ENCODE measurements around the gene KRT9. TPM values are rescaled to one million over a fixed set of nuclear protein-coding genes. Genes with fewer than 3 reads are reported as not detected.
"Not testable (repeated sequence)": the region's sequence is repeated elsewhere in the genome, so short reads cannot be mapped to it uniquely, and the experiment has no call there.

KRT9 gene, protein sequence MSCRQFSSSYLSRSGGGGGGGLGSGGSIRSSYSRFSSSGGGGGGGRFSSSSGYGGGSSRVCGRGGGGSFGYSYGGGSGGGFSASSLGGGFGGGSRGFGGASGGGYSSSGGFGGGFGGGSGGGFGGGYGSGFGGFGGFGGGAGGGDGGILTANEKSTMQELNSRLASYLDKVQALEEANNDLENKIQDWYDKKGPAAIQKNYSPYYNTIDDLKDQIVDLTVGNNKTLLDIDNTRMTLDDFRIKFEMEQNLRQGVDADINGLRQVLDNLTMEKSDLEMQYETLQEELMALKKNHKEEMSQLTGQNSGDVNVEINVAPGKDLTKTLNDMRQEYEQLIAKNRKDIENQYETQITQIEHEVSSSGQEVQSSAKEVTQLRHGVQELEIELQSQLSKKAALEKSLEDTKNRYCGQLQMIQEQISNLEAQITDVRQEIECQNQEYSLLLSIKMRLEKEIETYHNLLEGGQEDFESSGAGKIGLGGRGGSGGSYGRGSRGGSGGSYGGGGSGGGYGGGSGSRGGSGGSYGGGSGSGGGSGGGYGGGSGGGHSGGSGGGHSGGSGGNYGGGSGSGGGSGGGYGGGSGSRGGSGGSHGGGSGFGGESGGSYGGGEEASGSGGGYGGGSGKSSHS
- polyA plus RNA-seq (ENCODE audit: insufficient read length in 12 of 12), result under 1 TPM in 2 of 12 donors, not detected in 10; 0.17 to 0.44 TPM
- long read RNA-seq, donor 1, result 0 reads
- long read RNA-seq, donor 2, result 0 reads
- long read RNA-seq, donor 3, result 0 reads
- long read RNA-seq, donor 4, result 0 reads
- long read RNA-seq, donor 5, result 0 reads
- long read RNA-seq, donor 6, result 0 reads
- long read RNA-seq, donor 7, result 0 reads
- long read RNA-seq, donor 8, result 0 reads
- long read RNA-seq, donor 9, result 0 reads
- long read RNA-seq, donor 10, result 0 reads
- long read RNA-seq, donor 11, result 0 reads

DNA sequence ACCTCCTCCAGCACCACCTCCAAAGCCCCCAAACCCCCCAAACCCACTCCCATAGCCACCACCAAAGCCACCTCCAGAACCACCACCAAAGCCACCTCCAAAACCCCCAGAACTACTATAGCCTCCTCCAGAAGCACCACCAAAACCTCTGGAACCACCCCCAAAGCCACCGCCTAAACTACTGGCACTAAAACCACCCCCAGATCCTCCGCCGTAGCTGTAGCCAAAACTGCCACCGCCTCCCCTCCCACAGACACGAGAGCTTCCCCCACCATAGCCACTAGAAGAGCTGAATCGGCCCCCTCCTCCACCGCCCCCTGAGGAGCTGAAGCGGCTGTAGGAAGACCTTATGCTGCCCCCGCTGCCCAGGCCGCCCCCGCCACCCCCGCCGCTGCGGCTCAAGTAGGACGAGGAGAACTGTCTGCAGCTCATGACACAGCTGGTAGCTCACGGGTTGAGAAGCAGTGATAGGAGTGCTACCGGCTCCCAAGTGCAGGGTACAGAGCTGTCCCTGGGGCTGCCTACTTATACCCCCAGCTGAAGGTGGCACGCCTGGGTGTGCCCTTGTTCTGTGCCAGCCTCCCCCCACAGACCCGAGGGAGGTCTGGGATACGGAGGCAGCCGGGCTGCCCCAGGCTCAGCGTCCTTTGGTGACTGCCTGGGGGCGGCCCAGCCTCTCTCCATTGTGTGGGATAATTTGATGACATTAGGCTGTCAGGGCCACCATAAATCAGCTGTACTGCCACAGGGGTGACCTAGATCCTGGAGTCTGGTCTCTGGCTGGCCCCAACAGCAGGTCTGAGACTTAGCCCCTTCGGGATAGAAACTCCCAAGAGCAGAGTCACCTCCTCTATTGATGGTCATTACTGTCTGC is at the start of gene KRT9:
TSS of gene KRT9 (minus strand) at position 499 of the 874 bp plus-strand sequence. CDS start at position 432, 67 bp downstream.
- no peak for DNase-seq

DNA sequence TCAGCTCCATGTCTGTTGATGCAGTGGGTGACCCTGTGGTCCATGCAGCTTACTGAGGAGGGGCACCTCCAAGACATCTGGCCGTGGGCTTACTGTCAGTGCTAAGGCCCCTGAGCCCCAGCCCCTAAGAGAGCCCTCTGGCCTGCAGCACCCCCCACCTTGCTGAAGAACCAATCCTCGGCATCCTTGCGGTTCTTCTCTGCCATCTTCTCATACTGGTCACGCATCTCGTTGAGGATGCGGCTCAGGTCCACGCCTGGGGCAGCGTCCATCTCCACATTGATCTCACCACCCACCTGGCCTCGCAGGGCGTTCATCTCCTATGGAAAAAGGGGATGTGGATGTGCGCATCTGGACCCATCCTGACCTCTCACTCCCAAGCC is 49.6 kb upstream of the KRT9 start:
- not testable (repeated sequence) for DNase-seq

DNA sequence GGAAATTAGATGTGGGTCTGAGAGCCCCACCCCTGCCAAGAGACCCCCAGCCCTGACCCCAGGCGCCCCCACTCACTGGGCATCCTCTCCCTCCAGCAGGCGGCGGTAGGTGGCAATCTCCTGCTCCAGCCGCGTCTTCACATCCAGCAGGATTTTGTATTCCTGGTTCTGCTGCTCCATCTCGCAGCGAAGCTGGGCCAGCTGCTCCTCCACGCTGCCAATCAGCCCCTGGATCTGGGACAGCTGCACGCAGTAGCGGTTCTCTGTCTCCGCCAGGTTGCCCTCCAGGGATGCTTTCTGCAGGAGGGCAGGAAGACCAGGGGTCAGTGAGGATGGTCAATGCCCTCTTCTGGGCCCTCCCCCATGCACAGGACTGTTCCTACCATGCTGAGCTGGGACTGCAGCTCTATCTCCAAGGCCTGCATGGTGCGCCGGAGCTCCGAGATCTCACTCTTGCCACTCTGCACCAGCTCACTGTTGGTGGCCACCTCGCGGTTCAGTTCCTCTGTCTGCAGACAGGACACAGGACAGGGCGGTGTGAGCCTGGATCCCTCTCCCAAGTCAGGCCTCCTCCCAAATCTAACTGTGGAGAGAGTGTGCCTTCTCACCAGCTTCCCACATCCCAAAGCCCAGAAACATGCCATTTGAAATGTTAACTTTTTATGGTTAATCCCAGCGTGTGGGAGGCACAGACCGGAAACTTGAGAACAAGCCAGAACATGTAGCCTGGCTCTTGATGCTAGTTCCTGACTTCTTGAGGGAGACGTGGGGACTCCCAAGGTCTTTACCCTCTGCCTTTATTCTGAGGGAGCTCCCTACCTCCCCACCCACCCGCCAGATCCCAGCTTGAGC is 49.0 kb upstream of the KRT9 start:
- DNase-seq, result no peak

DNA sequence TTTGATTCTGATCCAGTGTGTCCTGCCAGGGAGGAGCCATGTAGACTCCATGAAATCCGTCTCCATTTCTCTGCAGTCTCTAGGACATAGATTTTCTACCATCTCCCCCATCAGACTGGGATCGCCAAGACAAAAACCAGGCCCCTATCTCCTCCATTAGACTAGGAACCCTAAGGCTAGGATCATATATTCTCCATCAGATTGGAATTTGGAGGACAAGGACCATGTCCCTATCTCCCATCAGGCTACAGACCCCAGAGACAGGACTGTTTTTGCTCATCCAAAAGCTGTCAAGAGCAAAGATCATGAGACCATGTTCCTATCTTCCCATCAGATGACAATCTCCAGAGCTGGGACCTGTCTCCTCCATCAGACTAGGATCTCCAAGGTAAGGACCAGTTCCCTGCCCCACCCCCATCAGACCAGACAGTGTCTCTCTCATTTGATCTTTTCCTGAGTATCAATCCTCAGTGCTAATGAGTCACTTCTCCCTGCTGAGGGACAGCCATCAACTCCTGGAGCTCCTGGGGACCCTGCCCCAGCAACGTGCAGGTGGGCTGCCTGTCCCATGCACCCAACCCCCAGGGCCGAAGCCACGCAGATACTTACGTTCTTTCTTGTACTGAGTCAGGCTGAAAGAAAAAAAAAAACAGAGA is 48.2 kb upstream of the KRT9 start:
- not testable (repeated sequence) for DNase-seq

DNA sequence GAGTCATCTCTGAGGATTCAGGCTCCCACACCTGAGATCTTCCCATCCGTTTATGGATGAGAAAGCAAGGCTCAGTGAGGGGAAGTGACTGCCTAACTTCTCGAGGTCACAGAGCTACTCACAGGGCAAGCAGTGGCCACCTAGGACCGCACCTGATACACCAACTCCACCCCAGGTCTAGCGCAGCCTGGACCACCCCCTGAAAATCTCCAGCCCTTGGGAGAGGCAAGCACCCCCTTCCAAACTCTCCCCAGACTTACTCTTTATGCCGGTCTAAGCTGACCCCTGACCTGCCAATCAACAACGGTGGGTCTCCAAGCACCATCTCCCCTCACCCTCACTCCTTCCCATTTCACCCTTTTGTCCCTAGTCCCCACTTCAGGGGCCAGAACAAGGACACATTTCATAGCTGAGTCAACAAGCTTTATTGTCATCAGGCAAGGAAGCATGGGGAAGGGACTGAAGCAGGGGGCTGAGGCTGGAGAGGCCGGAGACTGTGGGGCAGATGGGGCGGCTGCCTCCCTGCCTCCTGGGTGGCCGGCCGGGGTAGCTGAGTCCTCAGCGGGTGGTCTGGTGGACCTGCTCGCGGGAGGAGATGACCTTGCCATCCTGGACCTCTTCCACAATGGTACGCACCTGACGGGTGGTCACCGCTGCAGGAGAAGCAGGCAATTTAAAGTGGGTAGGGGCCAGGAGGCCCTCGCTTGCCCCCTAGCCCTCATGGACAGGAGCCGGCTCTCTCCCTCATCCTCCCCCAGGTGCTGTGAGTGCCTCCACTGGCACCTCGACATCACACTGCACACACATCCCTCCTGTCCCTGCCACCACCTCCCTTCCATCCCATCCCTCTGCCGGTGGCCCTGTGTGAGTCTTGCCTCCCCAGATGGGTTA is 47.4 kb upstream of the KRT9 start:
- DNase-seq, result no peak

DNA sequence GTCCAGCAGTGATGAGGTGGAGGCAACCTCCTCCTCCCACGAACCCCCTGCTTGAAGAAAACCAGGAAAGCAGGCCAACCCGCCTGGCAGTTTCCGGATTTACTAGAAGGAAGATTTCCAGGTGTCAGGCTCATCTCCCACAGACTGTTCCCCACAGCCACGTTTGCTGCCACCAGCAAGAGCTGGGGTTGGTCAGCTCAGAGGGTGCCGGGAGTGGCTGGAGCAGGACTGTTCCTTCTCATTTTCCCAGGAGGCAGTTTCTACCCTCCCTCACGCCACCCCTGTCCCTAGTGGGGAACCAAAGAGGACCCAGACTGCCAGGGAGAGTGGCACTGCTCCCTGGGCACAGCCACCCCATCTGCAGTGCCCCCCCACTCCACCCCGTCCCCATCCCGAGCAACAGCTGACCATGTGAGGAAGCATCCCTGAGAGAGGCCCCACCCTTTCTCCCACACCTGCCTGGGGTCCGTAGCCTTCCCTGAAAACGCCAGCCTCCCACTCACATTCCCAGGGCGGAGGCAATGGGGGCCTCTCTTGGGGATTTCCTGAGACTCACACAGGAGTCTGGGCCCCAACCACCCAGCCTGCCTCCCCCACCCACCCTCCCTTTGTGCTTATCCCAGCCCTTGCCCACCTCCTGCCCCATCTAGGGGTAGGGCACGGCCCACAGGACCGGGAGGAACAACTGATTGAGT is 46.6 kb upstream of the KRT9 start:
- no peak for DNase-seq

DNA sequence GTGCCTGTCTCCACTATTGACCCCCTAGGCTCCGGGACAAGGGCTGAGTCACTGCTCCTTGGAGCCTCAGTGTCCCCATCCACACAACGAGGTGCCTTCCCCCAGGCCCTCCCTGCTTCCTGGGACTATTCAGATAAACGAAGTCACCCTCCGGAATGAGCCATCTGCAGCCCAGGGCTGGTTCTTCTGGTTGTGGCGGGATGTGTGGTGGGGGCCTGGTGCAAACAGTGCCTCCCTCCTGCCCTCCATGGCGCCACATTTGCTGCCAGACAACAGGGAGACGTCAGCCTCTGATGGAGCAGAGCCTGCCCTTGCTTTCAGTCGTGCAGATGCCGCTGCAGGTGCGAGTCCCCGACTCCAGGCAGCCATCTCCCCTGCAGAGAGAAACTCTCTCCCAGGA is 45.8 kb upstream of the KRT9 start:
- no peak for DNase-seq

DNA sequence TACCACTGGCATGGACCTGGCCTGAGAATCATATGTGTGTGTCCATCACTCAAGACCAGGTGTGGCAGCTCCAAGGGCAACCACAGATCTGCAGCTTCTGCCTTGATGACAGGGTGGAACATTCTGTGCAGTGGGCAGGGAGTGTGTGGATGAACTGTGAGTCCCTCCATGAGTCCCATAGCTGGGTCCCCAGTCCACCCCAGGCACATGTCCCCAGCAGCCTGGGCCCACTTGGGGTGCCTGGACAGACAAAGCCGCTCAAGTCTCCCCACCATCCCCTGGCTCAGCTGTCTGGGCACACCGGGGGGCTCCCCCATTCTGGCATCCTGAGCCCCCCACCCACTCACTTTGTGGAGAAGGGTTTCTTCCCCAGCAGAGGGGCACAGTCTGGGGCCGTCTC is 45.3 kb upstream of the KRT9 start:
- DNase-seq, result no peak

DNA sequence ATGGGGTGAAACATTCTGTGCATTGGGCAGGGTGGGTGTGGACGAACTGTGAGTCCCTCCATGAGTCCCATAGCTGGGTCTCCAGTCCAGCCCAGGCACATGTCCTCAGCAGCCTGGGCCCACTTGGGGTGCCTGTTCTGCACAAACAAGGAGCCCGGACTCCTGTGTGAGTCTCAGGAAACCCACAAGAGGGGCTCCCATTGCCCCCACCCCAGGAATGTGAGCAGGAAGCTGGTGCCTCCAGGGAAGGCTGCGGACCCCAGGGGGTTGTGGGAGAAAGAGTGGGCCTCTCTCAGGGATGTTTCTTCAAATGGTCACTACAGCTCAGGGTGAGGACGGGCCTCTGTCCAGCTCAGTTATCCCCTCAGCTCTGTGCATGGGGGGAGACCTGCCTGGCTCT is 44.6 kb upstream of the KRT9 start:
- not testable (repeated sequence) for DNase-seq

DNA sequence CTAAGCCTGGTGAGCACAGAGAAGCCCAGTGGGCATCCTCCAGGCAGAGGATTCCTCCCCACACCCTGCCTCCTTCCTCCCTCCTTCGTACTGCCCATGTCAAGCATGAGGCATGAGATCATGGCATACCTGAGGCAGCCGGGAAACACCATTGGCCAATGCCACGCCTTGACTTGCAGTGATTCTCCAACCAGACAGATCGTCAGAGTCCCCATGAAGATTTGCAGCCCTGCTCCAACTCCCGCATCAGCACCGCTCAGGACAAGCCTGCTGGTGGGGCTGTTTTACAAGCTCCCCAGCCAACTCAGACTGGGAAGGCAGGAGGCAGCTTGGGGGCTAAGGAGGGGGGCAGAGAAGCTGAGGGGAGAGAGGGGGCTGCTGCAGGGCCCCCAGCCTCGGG is 43.6 kb upstream of the KRT9 start:
- no peak for DNase-seq

DNA sequence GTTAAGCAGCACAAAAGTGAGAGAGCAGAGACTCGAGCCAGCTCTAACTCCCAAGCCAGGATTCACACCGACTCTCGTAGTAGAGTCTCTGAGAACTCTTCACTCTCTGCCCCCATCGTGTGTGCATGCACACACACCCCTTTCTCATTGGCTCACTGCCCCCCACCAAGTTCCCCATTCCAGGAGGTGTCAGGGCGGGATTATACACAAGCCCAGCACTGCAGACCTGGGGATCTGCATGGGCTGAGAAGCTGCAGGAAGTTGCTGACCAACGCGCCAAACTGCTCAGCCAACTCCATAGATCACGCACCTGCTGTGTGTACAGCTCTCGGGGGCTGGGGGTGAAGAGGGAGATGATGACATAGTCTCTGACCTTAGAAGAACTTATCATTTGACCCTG is 42.9 kb upstream of the KRT9 start:
- DNase-seq, result not testable (repeated sequence)

DNA sequence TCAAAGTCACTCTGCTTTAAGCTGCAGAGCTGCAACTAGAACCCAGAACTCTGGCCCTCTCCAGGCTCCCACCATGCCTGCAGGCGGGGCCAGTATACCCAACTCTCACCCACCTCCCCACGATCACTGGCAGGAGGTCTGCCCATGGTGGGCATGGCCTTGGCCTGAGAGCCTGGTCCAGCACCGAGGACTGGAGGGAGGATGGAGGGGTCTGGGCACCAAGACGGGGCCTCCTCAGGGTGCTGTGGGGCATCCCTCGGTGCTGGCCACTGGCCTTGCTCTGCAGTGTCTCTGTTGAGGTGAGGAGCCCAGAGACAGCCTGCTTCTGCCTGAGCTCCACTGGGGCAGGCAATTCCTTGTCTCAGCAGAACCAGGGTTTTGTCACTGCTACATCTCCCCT is 42.2 kb upstream of the KRT9 start:
- no peak for DNase-seq

DNA sequence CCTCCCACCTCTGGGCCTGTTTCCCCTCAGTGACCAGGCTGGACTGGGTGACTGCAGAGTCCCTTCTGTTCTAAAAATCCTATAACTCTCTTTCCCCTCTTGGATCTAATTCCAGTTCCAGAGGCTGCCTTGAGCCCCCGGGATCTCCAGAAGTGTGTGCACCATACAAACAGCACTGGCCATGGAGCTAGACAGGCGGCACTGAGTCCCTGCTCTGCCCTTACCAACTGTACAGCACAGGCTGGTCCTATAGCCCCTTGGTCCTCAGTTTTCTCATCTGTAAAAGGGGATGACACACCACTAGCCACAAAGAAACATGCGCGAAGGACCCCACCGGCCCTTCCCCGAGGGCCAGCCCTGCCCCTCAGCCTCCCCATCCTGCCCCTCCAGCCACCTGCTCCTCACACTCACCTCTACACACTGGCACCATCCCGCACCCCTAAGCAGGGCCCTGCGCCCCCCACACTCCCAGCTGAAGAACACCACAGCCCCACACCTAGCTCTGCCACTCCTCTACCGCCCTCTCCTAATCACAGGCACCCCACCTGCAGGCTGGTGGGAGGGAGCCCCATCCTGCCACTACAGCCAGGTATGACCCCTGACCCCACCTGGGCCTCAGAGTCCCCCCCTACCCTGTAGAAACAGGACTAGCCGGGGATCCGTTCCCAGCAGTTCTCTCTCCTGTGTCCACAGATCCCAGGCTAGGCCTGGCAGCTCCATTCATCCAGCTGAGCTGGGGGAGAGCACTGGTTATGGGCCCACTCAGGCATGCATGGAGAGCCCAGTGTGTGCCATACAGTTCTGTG is 41.6 kb upstream of the KRT9 start:
- DNase-seq, result no peak

DNA sequence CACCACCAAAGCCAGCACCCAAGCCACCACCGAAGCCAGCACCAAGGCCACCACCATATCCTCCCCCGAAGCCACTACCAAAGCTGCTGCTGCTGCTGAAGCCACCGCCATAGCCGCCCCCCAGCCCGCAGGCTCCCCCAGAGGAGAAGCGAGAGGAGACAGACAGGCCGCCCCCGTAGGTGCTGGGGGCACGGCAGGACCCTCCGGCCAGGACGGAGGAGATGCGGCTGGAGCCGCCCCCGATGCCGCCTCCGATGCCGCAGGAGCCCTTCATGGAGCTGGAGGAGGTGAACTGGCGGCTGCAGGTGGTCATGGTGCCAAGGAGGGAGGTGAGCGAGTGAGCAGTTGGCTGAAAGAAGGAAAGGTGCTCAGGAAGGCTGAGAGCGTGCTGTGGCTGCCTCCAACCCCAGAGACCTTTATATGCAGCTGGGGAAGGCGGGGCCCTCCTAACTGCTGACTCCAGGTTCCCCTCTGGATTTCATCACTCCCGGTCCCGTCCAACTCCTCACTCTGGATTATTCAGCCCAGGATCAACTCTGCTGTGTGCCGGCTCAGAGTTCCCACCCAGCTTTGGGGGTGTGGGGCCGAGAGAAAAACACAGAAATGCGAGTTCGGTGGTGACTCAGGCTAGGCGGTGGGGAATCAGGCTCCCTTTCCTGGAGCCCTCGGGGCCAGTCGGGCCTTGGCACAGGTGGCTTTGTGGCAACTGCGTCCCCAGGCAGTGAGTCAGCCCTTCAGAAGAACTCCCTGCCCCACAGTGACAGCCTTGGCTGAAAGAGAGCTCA is 40.7 kb upstream of the KRT9 start, which contains the start of gene KRT16:
TSS of gene KRT16 (minus strand) at position 392 of the 785 bp plus-strand sequence. CDS start at position 313, 79 bp downstream.
- DNase-seq, result not testable (repeated sequence)

DNA sequence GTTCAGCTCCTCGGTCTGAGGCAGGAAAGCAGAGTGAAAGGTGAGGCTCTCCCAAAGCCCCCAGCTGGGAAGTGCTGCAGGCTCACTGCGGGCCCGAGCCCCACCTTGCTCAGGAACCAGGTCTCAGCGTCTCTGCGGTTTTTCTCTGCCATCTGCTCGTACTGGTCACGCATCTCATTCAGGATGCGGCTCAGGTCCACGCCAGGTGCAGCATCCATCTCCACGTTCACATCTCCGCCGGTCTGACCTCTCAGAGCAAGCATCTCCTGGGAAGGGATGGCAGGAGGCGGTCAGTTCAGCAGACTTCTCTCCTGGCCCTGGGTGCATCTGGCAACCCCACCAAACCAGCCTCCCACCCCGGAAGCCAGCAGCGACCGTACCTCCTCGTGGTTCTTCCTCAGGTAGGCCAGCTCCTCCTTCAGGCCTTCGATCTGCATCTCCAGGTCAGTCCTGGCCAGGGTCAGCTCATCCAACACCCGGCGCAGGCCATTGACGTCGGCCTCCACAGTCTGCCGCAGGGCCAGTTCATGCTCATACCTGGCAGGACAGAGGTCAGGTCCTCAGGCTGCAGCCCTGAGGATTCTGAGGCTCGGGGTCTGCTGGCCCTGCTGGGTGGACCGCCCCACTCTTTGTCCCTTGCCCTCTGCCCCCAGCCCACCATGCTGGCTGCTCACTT is 39.2 kb upstream of the KRT9 start:
- DNase-seq, result no peak

DNA sequence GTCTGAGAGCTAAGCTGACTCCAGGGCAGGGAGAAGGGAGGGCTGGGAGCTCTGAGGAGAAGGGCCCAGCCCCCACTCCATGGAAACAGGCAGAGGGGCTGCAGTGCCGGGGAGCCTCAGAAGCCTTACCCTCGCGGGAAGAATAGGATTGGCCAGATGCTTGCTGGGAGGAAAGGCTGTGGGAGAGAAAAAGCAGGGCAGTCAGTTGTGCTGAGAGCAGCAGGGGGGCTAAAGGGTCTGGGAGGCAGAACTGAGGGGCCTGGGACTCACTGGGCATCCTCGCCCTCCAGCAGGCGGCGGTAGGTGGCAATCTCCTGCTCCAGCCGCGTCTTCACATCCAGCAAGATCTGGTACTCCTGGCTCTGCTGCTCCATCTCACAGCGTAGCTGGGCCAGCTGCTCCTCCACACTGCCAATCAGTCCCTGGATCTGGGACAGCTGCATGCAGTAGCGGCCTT is 38.2 kb upstream of the KRT9 start:
- DNase-seq, result not testable (repeated sequence)

All from muscle of arm (tissue), 14 donors.